Loucy (cell line): ENCODE results near the gene DEDD.

Experiments
- H2AFZ ChIP-seq: fragments of 200-600 bp; sonication (generic); 2 replicates; pipeline ENCODE4 v1.6.0; 2016; ENCODE audit warnings: antibody characterized with exemption, mild to moderate bottlenecking, low read length, moderate library complexity
- H3F3A ChIP-seq: fragments of 200-600 bp; 2 replicates; pipeline ENCODE4 v1.6.0; 2016; ENCODE audit warnings: antibody characterized with exemption, low read depth, mild to moderate bottlenecking
- H3K27me3 ChIP-seq: fragments of 200-600 bp; sonication (generic); 2 replicates; pipeline ENCODE4 v1.6.1; 2014; ENCODE audit warnings: low read length, mild to moderate bottlenecking; ENCODE audit not compliant: insufficient read depth, poor library complexity, severe bottlenecking
- H3K36me3 ChIP-seq: fragments of 200-600 bp; sonication (generic); 2 replicates; pipeline ENCODE4 v1.6.1; 2016; ENCODE audit warnings: low read length; ENCODE audit not compliant: insufficient read depth
- H3K4me1 ChIP-seq: fragments of 200-600 bp; sonication (generic); 2 replicates; pipeline ENCODE4 v1.5.1; 2014; ENCODE audit warnings: low read length, mild to moderate bottlenecking; ENCODE audit not compliant: insufficient read depth, poor library complexity, severe bottlenecking
- H3K4me2 ChIP-seq: fragments of 200-600 bp; sonication (generic); 2 replicates; pipeline ENCODE4 v1.6.0; 2014; ENCODE audit warnings: antibody characterized with exemption, low read length, low read depth, mild to moderate bottlenecking; ENCODE audit not compliant: poor library complexity, severe bottlenecking
- H3K4me3 ChIP-seq: fragments of 200-600 bp; sonication (generic); 2 replicates; pipeline ENCODE4 v1.5.1; 2014; ENCODE audit warnings: low read length, mild to moderate bottlenecking, mixed read lengths; ENCODE audit not compliant: poor library complexity, severe bottlenecking
- H3K79me2 ChIP-seq: fragments of 200-600 bp; sonication (generic); 2 replicates; pipeline ENCODE4 v1.6.1; 2014; ENCODE audit warnings: low read length; ENCODE audit not compliant: insufficient read depth
- H3K9ac ChIP-seq: fragments of 200-600 bp; sonication (generic); 2 replicates; pipeline ENCODE4 v1.6.0; 2014; ENCODE audit warnings: mild to moderate bottlenecking, low read depth, low read length, moderate library complexity; ENCODE audit not compliant: poor library complexity, severe bottlenecking
- H3K9me2 ChIP-seq: fragments of 200-600 bp; sonication (generic); replicated peaks from 2 replicates; pipeline ENCODE4 v1.6.1; 2016; ENCODE audit warnings: low read depth, low read length, mixed read lengths
- H3K9me3 ChIP-seq: fragments of 200-600 bp; sonication (generic); 2 replicates; pipeline ENCODE4 v1.6.1; 2014; ENCODE audit warnings: mild to moderate bottlenecking, antibody characterized with exemption, low read length, low read depth; ENCODE audit not compliant: insufficient read depth
- H4K20me1 ChIP-seq: fragments of 200-600 bp; sonication (generic); 2 replicates; pipeline ENCODE4 v1.6.0; 2014; ENCODE audit warnings: antibody characterized with exemption, low read length, mild to moderate bottlenecking; ENCODE audit not compliant: insufficient read depth, poor library complexity, severe bottlenecking
- CTCF ChIP-seq: fragments of 200-600 bp; sonication (generic); conservative IDR thresholded peaks from 2 replicates; pipeline ENCODE4 v1.5.1; 2014; ENCODE audit warnings: mild to moderate bottlenecking, antibody characterized with exemption, low read length
- EZH2phosphoT487 ChIP-seq: fragments of 200-600 bp; IDR thresholded peaks from 2 replicates; pipeline ENCODE4 v1.6.1; 2018; ENCODE audit warnings: antibody characterized with exemption, mild to moderate bottlenecking, moderate library complexity, borderline replicate concordance

DEDD gene

GRCh38 chr1:161080441-161081405 is 51.7 kb downstream of the DEDD start:
- TF ChIP-seq EZH2phosphoT487 (no peak), CTCF (no peak)
- H3K36me3 ChIP-seq = no peaks in the 10 kb centered on the region
- no peaks in the 10 kb centered on the region for H4K20me1 ChIP-seq
- no peak overlapping the region for H3K4me3 ChIP-seq
- no peak overlapping the region for H2AFZ ChIP-seq
- H3K4me1 ChIP-seq = no peaks in the 10 kb centered on the region
- no peaks in the 10 kb centered on the region for H3F3A ChIP-seq
- no peaks in the 10 kb centered on the region for H3K9me3 ChIP-seq
- no peaks in the 10 kb centered on the region for H3K9me2 ChIP-seq
- no peaks in the 10 kb centered on the region for H3K79me2 ChIP-seq
- no peak overlapping the region for H3K4me2 ChIP-seq
- H3K9ac ChIP-seq = no peak overlapping the region
- no peaks in the 10 kb centered on the region for H3K27me3 ChIP-seq

DNA sequence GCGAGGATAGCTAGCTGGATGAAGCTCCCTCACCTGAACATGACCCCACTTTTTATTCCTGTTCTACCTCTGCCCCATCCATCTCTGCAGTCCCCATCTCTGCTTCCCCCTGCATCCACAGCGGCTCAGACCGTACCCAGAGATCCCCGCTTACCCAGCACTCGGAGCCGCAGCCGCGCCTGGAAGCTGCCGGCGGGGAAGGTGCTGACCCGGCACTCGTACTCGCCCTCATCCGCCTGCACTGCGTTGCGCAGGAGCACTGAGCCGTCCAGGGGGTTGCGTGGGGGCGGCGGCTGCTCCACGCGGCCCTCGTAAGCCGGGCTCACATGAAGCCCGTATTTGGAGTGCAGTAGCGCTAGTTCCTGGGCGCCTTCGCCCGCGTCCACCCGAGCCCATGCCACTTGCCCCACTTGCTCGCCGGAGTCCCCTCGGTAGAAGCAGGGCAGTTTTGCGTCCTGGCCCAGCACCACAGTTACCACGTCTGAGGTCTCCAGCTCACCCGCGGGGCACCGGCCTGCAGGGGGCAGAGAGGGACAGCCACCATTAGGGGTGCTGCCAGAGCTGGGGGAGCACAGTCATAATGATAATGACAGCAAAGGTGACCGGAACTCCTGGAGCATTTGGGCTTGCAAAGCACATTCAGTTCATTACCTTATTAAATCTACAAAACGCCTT is 52.9 kb downstream of the DEDD start:
- no peaks in the 10 kb centered on the region for H3K4me1 ChIP-seq
- H3K9me3 ChIP-seq = no peaks in the 10 kb centered on the region
- no peaks in the 10 kb centered on the region for H4K20me1 ChIP-seq
- no peak; the same call in 1 of the 2 replicates for TF ChIP-seq CTCF
- TF ChIP-seq EZH2phosphoT487 = no peak
- no peaks in the 10 kb centered on the region for H3K36me3 ChIP-seq
- H3K4me2 ChIP-seq = no peak overlapping the region
- H3K79me2 ChIP-seq = no peaks in the 10 kb centered on the region
- H3K27me3 ChIP-seq = no peaks in the 10 kb centered on the region
- no peak overlapping the region for H2AFZ ChIP-seq
- H3K4me3 ChIP-seq = no peak overlapping the region
- H3F3A ChIP-seq = no peaks in the 10 kb centered on the region
- H3K9me2 ChIP-seq = no peaks in the 10 kb centered on the region
- no peak overlapping the region for H3K9ac ChIP-seq

DNA sequence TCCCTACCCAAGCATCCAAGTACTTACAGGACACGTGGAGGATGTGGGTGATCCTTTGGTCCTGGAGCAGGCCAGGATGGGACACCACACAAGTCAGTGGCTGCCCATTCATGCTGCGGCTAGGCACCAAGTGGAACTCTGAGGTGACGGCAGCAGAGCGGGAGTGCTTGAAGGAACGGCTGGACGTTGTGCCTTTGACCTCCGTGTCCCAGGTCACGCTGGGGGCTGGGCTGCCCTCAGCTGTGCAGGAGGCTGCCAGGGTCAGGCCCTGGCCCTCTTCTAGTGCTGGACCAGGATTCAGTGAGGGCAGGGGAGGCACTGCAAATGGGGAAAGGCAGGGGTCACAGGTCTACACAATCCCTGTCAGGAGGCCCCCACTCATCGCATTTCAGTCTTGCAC is 55.0 kb downstream of the DEDD start:
- no peaks in the 10 kb centered on the region for H3K9me2 ChIP-seq
- H4K20me1 ChIP-seq = no peaks in the 10 kb centered on the region
- no peaks in the 10 kb centered on the region for H3K27me3 ChIP-seq
- peaks cover 12% of the 10 kb centered on the region for H3K4me1 ChIP-seq
- no peaks in the 10 kb centered on the region for H3K36me3 ChIP-seq
- no peak overlapping the region for H3K4me2 ChIP-seq
- no peaks in the 10 kb centered on the region for H3K9me3 ChIP-seq
- no peak overlapping the region for H3K4me3 ChIP-seq
- no peak overlapping the region for H2AFZ ChIP-seq
- no peaks in the 10 kb centered on the region for H3F3A ChIP-seq
- no peaks in the 10 kb centered on the region for H3K79me2 ChIP-seq
- H3K9ac ChIP-seq = no peak overlapping the region
- TF ChIP-seq CTCF (no peak), EZH2phosphoT487 (no peak)
